HEK293 (cell line): ENCODE results near the gene CSF3.

Source experiments
- CTCF ChIA-PET: fragments of 350-600 bp; formaldehyde crosslinking; extraction: SDS; loops from one replicate; lab custom pipeline; 2021; ENCODE audit warnings: antibody characterized with exemption; lab: Yijun Ruan, JAX
- POLR2A ChIA-PET: fragments of 300-600 bp; formaldehyde crosslinking; extraction: SDS; loops from one replicate; lab custom pipeline; 2020; ENCODE audit warnings: antibody characterized with exemption, inconsistent platforms; lab: Yijun Ruan, JAX
- H3K27ac ChIP-seq: fragments of 200-500 bp; sonication (Bioruptor generic); 2 replicates; pipeline ENCODE4 v1.5.1; 2014; ENCODE audit warnings: low read depth, low read length, control low read depth, inconsistent platforms; ENCODE audit errors: extremely low read depth
- H3K36me3 ChIP-seq, 2 experiments: fragments of 200-500 bp in 1 of 2; sonication (Bioruptor generic) in 1 of 2; 1 replicate in 1 of 2; 2 replicates in 1 of 2; pipeline ENCODE4 v1.5.1; 2014 to 2017; ENCODE audit warnings: inconsistent platforms in 2 of 2, low read length in 2 of 2; ENCODE audit not compliant: control insufficient read depth in 2 of 2, insufficient read depth in 1 of 2
- H3K4me1 ChIP-seq: fragments of 200-500 bp; sonication (Bioruptor generic); 2 replicates; pipeline ENCODE4 v1.5.1; 2014; ENCODE audit warnings: mild to moderate bottlenecking, low read length, inconsistent platforms; ENCODE audit not compliant: control insufficient read depth, insufficient read depth
- H3K4me3 ChIP-seq: 2 replicates; pipeline ENCODE4 v1.5.1; 2011; ENCODE audit warnings: low read depth, mild to moderate bottlenecking, control low read depth, low read length, moderate library complexity
- H3K9me3 ChIP-seq: fragments of 200-500 bp; sonication (Bioruptor generic); 2 replicates; pipeline ENCODE4 v1.5.1; 2014; ENCODE audit warnings: low read depth, low read length, inconsistent platforms; ENCODE audit not compliant: control insufficient read depth, insufficient read depth
- EGR2 ChIP-seq: fragments of 450-650 bp; formaldehyde crosslinking; IDR thresholded peaks from 2 replicates; pipeline ENCODE4 v1.5.1; 2016; ENCODE audit warnings: low read depth, missing biosample characterization, missing genetic modification characterization
- KLF10 ChIP-seq: fragments of 450-650 bp; IDR thresholded peaks from 2 replicates; pipeline ENCODE4 v1.5.1; 2018; ENCODE audit warnings: missing biosample characterization, mild to moderate bottlenecking, missing genetic modification characterization
- KLF8 ChIP-seq: fragments of 450-650 bp; formaldehyde crosslinking; IDR thresholded peaks from 2 replicates; pipeline ENCODE4 v1.5.1; 2016; ENCODE audit warnings: missing biosample characterization, missing genetic modification characterization
- KLF9 ChIP-seq: fragments of 450-650 bp; formaldehyde crosslinking; IDR thresholded peaks from 2 replicates; pipeline ENCODE4 v1.5.1; 2016; ENCODE audit warnings: missing biosample characterization, missing genetic modification characterization, low read depth
- MEIS1 ChIP-seq: sonication (generic); formaldehyde crosslinking; IDR thresholded peaks from 2 replicates; pipeline ENCODE4 v1.8.1; 2022; ENCODE audit warnings: missing genetic modification reagents, mild to moderate bottlenecking, borderline replicate concordance
- WT1 ChIP-seq: fragments of 450-650 bp; formaldehyde crosslinking; IDR thresholded peaks from 2 replicates; pipeline ENCODE4 v1.5.1; 2016; ENCODE audit warnings: missing biosample characterization, missing genetic modification characterization
- YY1 ChIP-seq: fragments of 450-650 bp; formaldehyde crosslinking; IDR thresholded peaks from 2 replicates; pipeline ENCODE4 v1.5.1; 2018; ENCODE audit warnings: missing biosample characterization, missing genetic modification characterization
- ZBTB20 ChIP-seq: fragments of 450-650 bp; formaldehyde crosslinking; IDR thresholded peaks from 2 replicates; pipeline ENCODE4 v1.5.1; 2016; ENCODE audit warnings: missing biosample characterization, missing genetic modification characterization
- ZBTB8A ChIP-seq: fragments of 450-650 bp; formaldehyde crosslinking; IDR thresholded peaks from 2 replicates; pipeline ENCODE4 v1.5.1; 2016; ENCODE audit warnings: missing biosample characterization, missing genetic modification characterization
- ZFP41 ChIP-seq: fragments of 450-650 bp; formaldehyde crosslinking; IDR thresholded peaks from 2 replicates; pipeline ENCODE4 v1.5.1; 2016; ENCODE audit warnings: missing biosample characterization, missing genetic modification characterization, borderline replicate concordance
- ZNF133 ChIP-seq: fragments of 450-650 bp; formaldehyde crosslinking; IDR thresholded peaks from 2 replicates; pipeline ENCODE4 v1.5.1; 2016; ENCODE audit warnings: missing biosample characterization, missing genetic modification characterization
- ZNF19 ChIP-seq: fragments of 450-650 bp; formaldehyde crosslinking; IDR thresholded peaks from 2 replicates; pipeline ENCODE4; 2016; ENCODE audit warnings: missing biosample characterization, missing genetic modification characterization, low read depth
- ZNF211 ChIP-seq: fragments of 450-650 bp; formaldehyde crosslinking; IDR thresholded peaks from 2 replicates; pipeline ENCODE4 v1.5.1; 2016; ENCODE audit warnings: low read depth, missing biosample characterization, missing genetic modification characterization
- ZNF239 ChIP-seq: fragments of 450-650 bp; formaldehyde crosslinking; IDR thresholded peaks from 2 replicates; pipeline ENCODE4 v1.5.1; 2016; ENCODE audit warnings: missing biosample characterization, missing genetic modification characterization
- ZNF302 ChIP-seq: fragments of 450-650 bp; formaldehyde crosslinking; IDR thresholded peaks from 2 replicates; pipeline ENCODE4 v1.5.1; 2016; ENCODE audit warnings: missing biosample characterization, missing genetic modification characterization, low read depth
- ZNF37A ChIP-seq: fragments of 450-650 bp; IDR thresholded peaks from 2 replicates; pipeline ENCODE4 v1.5.1; 2018; ENCODE audit warnings: missing biosample characterization, missing genetic modification characterization
- ZNF394 ChIP-seq: fragments of 450-650 bp; formaldehyde crosslinking; IDR thresholded peaks from 2 replicates; pipeline ENCODE4 v1.5.1; 2016; ENCODE audit warnings: missing biosample characterization, missing genetic modification characterization, mild to moderate bottlenecking, moderate library complexity, borderline replicate concordance
- ZNF423 ChIP-seq: fragments of 450-650 bp; formaldehyde crosslinking; IDR thresholded peaks from 2 replicates; pipeline ENCODE4 v1.5.1; 2016; ENCODE audit warnings: missing biosample characterization, missing genetic modification characterization
- ZNF426 ChIP-seq: fragments of 450-650 bp; formaldehyde crosslinking; IDR thresholded peaks from 2 replicates; pipeline ENCODE4 v1.5.1; 2017; ENCODE audit warnings: missing biosample characterization, missing genetic modification characterization, mild to moderate bottlenecking, inconsistent platforms, moderate library complexity
- ZNF48 ChIP-seq: fragments of 450-650 bp; formaldehyde crosslinking; IDR thresholded peaks from 2 replicates; pipeline ENCODE4 v1.5.1; 2016; ENCODE audit warnings: missing biosample characterization, missing genetic modification characterization
- ZNF558 ChIP-seq: fragments of 450-650 bp; formaldehyde crosslinking; IDR thresholded peaks from 2 replicates; pipeline ENCODE4 v1.5.1; 2016; ENCODE audit warnings: missing biosample characterization, missing genetic modification characterization
- ZNF560 ChIP-seq: fragments of 450-650 bp; formaldehyde crosslinking; IDR thresholded peaks from 2 replicates; pipeline ENCODE4 v1.5.1; 2017; ENCODE audit warnings: missing biosample characterization, missing genetic modification characterization, borderline replicate concordance
- ZNF624 ChIP-seq: fragments of 450-650 bp; formaldehyde crosslinking; IDR thresholded peaks from 2 replicates; pipeline ENCODE4 v1.5.1; 2017; ENCODE audit warnings: missing biosample characterization, missing genetic modification characterization
- ZNF658 ChIP-seq: fragments of 450-650 bp; formaldehyde crosslinking; IDR thresholded peaks from 2 replicates; pipeline ENCODE4; 2016; ENCODE audit warnings: missing biosample characterization, missing genetic modification characterization
- ZNF660 ChIP-seq: fragments of 450-650 bp; IDR thresholded peaks from 2 replicates; pipeline ENCODE4 v1.5.1; 2018; ENCODE audit warnings: missing biosample characterization, mild to moderate bottlenecking, missing genetic modification characterization
- ZNF843 ChIP-seq: fragments of 450-650 bp; formaldehyde crosslinking; IDR thresholded peaks from 2 replicates; pipeline ENCODE4 v1.5.1; 2016; ENCODE audit warnings: missing biosample characterization, missing genetic modification characterization
- ZSCAN23 ChIP-seq: fragments of 450-650 bp; formaldehyde crosslinking; IDR thresholded peaks from 2 replicates; pipeline ENCODE4 v1.5.1; 2016; ENCODE audit warnings: missing biosample characterization, missing genetic modification characterization
- TF ChIP-seq, protein P1 (sequence below): fragments of 450-650 bp; IDR thresholded peaks from 2 replicates; pipeline ENCODE4 v1.5.1; 2018; ENCODE audit warnings: missing biosample characterization, missing genetic modification characterization
- TF ChIP-seq, protein P2 (sequence below): fragments of 450-650 bp; formaldehyde crosslinking; IDR thresholded peaks from 2 replicates; pipeline ENCODE4 v1.5.1; 2016; ENCODE audit warnings: missing biosample characterization, missing genetic modification characterization, borderline replicate concordance
- TF ChIP-seq, protein P3 (sequence below): fragments of 450-650 bp; formaldehyde crosslinking; IDR thresholded peaks from 2 replicates; pipeline ENCODE4 v1.5.1; 2016; ENCODE audit warnings: missing biosample characterization, missing genetic modification characterization

Gene CSF3

DNA sequence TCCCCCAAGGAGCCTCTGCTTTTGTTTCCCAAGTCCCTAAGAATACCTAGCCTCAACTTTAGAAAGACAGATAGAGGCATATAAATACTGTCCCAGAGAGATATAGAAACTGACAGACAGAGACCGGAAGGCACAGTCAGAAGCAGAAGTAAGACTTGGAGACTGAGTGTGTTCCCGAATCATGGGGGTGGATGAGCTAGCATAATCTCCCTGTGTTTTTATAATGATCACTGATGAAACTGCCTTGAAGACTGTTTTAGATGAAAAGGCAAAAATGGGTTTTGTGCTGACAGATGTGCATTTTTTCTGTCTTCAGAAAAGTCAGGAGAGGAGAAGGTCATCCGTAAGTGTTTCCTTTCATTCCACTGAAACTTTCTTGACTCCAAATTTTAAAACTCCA, 43.0 kb upstream of the CSF3 start:
- H3K9me3 ChIP-seq: no peaks in the 10 kb centered on the region
- H3K36me3 ChIP-seq: no peaks in the 10 kb centered on the region
- CTCF ChIA-PET: interaction anchor here (1.7 to 5.5 kb wide), 3 partner anchors 15 to 350 kb away, joined by 5 to 36 read pairs (median 5); no protein-coding TSS in a partner anchor
- H3K4me1 ChIP-seq: no peaks in the 10 kb centered on the region
- H3K4me3 ChIP-seq: no peak overlapping the region
- TF ChIP-seq WT1 (tag by site-specific recombination): no peak
- TF ChIP-seq EGR2 (tag by site-specific recombination): no peak
- POLR2A ChIA-PET: no interaction called here
- no peak overlapping the region for H3K27ac ChIP-seq

DNA sequence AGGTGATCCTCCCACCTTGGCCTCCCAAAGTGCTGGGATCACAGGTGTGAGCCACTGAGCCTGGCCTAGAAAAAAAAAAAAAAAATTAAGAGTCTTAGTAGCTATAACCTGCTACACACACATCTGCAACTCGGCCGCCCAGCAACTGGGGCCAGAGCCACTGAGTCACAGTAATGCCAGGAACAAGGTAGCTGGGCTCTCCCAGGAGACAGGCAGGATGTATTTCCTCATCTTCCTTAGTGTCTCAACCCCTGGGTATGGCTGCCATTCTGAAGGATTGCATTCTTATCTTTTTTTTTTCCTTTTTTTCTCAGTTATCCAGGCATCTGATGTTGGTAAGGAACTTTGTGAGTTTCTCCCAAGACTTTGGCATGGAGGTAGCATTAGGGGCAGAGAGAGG, 41.7 kb upstream of the CSF3 start:
- POLR2A ChIA-PET: no interaction called here
- H3K4me1 ChIP-seq: no peaks in the 10 kb centered on the region
- no peak overlapping the region for H3K27ac ChIP-seq
- TF ChIP-seq ZNF658 (tag by site-specific recombination): no peak
- TF ChIP-seq KLF10 (tag by site-specific recombination): no peak
- no peak for TF ChIP-seq ZSCAN23
- no peak for TF ChIP-seq ZNF660 (tag by site-specific recombination)
- TF ChIP-seq ZNF423 (tag by site-specific recombination): no peak
- no peak for TF ChIP-seq WT1 (tag by site-specific recombination)
- TF ChIP-seq ZBTB8A (tag by site-specific recombination): no peak
- no peak for TF ChIP-seq KLF8
- TF ChIP-seq ZNF558 (tag by site-specific recombination): no peak
- no peak for TF ChIP-seq ZNF133
- TF ChIP-seq MEIS1 (CRISPR knock-in tag): no peak
- TF ChIP-seq, protein P1, sequence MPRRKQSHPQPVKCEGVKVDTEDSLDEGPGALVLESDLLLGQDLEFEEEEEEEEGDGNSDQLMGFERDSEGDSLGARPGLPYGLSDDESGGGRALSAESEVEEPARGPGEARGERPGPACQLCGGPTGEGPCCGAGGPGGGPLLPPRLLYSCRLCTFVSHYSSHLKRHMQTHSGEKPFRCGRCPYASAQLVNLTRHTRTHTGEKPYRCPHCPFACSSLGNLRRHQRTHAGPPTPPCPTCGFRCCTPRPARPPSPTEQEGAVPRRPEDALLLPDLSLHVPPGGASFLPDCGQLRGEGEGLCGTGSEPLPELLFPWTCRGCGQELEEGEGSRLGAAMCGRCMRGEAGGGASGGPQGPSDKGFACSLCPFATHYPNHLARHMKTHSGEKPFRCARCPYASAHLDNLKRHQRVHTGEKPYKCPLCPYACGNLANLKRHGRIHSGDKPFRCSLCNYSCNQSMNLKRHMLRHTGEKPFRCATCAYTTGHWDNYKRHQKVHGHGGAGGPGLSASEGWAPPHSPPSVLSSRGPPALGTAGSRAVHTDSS (tag by site-specific recombination): no peak
- TF ChIP-seq YY1 (tag by site-specific recombination): no peak
- TF ChIP-seq KLF9 (tag by site-specific recombination): no peak
- no peak for TF ChIP-seq ZNF211 (tag by site-specific recombination)
- TF ChIP-seq ZNF302 (tag by site-specific recombination): no peak
- H3K9me3 ChIP-seq: no peaks in the 10 kb centered on the region
- no peaks in the 10 kb centered on the region for H3K36me3 ChIP-seq
- H3K4me3 ChIP-seq: no peak overlapping the region
- CTCF ChIA-PET: interaction anchor here (0.6 to 5.5 kb wide), 4 partner anchors 11 to 351 kb away, joined by 5 to 36 read pairs (median 5); no protein-coding TSS in a partner anchor

DNA sequence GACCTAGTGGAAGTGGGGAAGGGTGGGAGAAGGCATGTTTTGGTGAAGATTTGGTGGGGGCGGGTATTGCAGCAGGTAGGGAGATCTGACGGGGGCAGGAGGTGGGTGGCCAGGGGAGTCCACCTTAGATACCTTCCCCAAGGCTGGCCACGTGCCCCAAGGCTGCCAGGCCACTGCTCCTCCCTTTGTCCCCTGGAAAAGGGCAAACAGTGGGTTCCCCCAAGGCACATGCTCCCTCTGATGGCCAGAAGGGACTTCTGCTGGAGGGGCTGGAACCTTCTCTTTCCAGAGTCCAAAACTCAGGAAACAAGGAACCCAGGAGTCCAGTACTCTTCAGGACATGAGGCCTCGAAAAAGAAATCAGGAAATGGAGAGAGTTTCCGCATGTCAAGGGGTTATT, 40.8 kb upstream of the CSF3 start:
- Histone ChIP-seq H3K27ac (no peak overlapping the region), H3K36me3 (no peaks in the 10 kb centered on the region), H3K4me1 (no peaks in the 10 kb centered on the region), H3K4me3 (no peak overlapping the region), H3K9me3 (no peaks in the 10 kb centered on the region)
- CTCF ChIA-PET: interaction anchor here (0.7 to 5.5 kb wide), 2 partner anchors 17 to 45 kb away, joined by 5 to 36 read pairs; no protein-coding TSS in a partner anchor
- POLR2A ChIA-PET: no interaction called here
- TF ChIP-seq ZNF843 (tag by site-specific recombination): no peak
- no peak for TF ChIP-seq ZFP41 (tag by site-specific recombination)
- TF ChIP-seq ZNF48: no peak
- no peak for TF ChIP-seq ZNF426 (tag by site-specific recombination)
- TF ChIP-seq ZNF37A: no peak
- no peak for TF ChIP-seq ZNF560 (tag by site-specific recombination)
- no peak for TF ChIP-seq ZBTB20 (tag by site-specific recombination)
- TF ChIP-seq ZNF394 (tag by site-specific recombination): no peak
- no peak for TF ChIP-seq ZNF239 (tag by site-specific recombination)
- no peak for TF ChIP-seq ZNF624
- TF ChIP-seq, protein P2, sequence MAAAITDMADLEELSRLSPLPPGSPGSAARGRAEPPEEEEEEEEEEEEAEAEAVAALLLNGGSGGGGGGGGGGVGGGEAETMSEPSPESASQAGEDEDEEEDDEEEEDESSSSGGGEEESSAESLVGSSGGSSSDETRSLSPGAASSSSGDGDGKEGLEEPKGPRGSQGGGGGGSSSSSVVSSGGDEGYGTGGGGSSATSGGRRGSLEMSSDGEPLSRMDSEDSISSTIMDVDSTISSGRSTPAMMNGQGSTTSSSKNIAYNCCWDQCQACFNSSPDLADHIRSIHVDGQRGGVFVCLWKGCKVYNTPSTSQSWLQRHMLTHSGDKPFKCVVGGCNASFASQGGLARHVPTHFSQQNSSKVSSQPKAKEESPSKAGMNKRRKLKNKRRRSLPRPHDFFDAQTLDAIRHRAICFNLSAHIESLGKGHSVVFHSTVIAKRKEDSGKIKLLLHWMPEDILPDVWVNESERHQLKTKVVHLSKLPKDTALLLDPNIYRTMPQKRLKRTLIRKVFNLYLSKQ (tag by site-specific recombination): no peak
- TF ChIP-seq ZNF19 (tag by site-specific recombination): no peak
- TF ChIP-seq, protein P3, sequence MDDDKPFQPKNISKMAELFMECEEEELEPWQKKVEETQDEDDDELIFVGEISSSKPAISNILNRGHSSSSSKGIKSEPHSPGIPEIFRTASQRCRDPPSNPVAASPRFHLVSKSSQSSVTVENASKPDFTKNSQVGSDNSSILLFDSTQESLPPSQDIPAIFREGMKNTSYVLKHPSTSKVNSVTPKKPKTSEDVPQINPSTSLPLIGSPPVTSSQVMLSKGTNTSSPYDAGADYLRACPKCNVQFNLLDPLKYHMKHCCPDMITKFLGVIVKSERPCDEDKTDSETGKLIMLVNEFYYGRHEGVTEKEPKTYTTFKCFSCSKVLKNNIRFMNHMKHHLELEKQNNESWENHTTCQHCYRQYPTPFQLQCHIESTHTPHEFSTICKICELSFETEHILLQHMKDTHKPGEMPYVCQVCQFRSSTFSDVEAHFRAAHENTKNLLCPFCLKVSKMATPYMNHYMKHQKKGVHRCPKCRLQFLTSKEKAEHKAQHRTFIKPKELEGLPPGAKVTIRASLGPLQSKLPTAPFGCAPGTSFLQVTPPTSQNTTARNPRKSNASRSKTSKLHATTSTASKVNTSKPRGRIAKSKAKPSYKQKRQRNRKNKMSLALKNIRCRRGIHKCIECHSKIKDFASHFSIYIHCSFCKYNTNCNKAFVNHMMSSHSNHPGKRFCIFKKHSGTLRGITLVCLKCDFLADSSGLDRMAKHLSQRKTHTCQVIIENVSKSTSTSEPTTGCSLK (tag by site-specific recombination): no peak
